Trophoblast cell (in vitro differentiated cells and primary cell): ENCODE measurements around the gene DIS3L2.
A peak's percentile ranks its signal among the peaks of the same experiment; 100 is the strongest.

Experiments used
- DNase-seq, 2 donors: peaks; one replicate each; pipeline ENCODE4 v3.0.0-alpha.2; 2016
- H2AFZ ChIP-seq: 2 replicates; pipeline ENCODE4 v1.6.1; 2013; ENCODE audit warnings: low read length, moderate library complexity, mild to moderate bottlenecking; ENCODE audit not compliant: insufficient read depth, poor library complexity
- H2AK5ac ChIP-seq: 2 replicates; pipeline ENCODE4 v1.6.1; 2013; ENCODE audit warnings: mild to moderate bottlenecking, low read length
- H2BK120ac ChIP-seq: 2 replicates; pipeline ENCODE4 v1.6.1; 2013; ENCODE audit warnings: low read length, mild to moderate bottlenecking, moderate library complexity; ENCODE audit not compliant: insufficient read depth, poor library complexity
- H2BK12ac ChIP-seq: 2 replicates; pipeline ENCODE4 v1.6.1; 2013; ENCODE audit warnings: mild to moderate bottlenecking, low read length, moderate library complexity
- H2BK5ac ChIP-seq: 2 replicates; pipeline ENCODE4 v1.6.1; 2013; ENCODE audit warnings: low read length, low read depth, moderate library complexity, mild to moderate bottlenecking; ENCODE audit not compliant: poor library complexity
- H3K14ac ChIP-seq: 2 replicates; pipeline ENCODE4 v1.6.1; 2013; ENCODE audit warnings: mild to moderate bottlenecking, low read length
- H3K18ac ChIP-seq: 2 replicates; pipeline ENCODE4 v1.6.1; 2013; ENCODE audit warnings: mild to moderate bottlenecking, low read length
- H3K23ac ChIP-seq: 2 replicates; pipeline ENCODE4 v1.6.1; 2013; ENCODE audit warnings: low read length
- H3K27ac ChIP-seq: 2 replicates; pipeline ENCODE4 v1.5.1; 2013; ENCODE audit warnings: low read depth, mild to moderate bottlenecking, inconsistent platforms, low read length, moderate library complexity
- H3K27me3 ChIP-seq: 2 replicates; pipeline ENCODE4 v1.6.1; 2013; ENCODE audit warnings: inconsistent platforms, mild to moderate bottlenecking, low read length, moderate library complexity; ENCODE audit not compliant: insufficient read depth
- H3K36me3 ChIP-seq, 2 experiments: 1 replicate in 1 of 2; 2 replicates in 1 of 2; pipeline ENCODE4 v1.6.1; 2013; ENCODE audit warnings: low read length in 2 of 2, mild to moderate bottlenecking in 2 of 2, moderate library complexity in 1 of 2; ENCODE audit not compliant: insufficient read depth in 2 of 2, control insufficient read depth in 1 of 2
- H3K4ac ChIP-seq: 2 replicates; pipeline ENCODE4 v1.6.1; 2013; ENCODE audit warnings: low read depth, mild to moderate bottlenecking, low read length, moderate library complexity
- H3K4me1 ChIP-seq, 2 experiments: 1 replicate in 1 of 2; 2 replicates in 1 of 2; pipeline ENCODE4 v1.6.1; 2013; ENCODE audit warnings: low read length in 2 of 2, mild to moderate bottlenecking in 2 of 2, moderate library complexity in 1 of 2; ENCODE audit not compliant: insufficient read depth in 2 of 2, control insufficient read depth in 1 of 2
- H3K4me2 ChIP-seq: 2 replicates; pipeline ENCODE4 v1.6.1; 2013; ENCODE audit warnings: inconsistent platforms, mild to moderate bottlenecking, low read length, moderate library complexity
- H3K4me3 ChIP-seq: 2 replicates; pipeline ENCODE4 v1.5.1; 2013; ENCODE audit warnings: mild to moderate bottlenecking, low read depth, low read length, inconsistent platforms
- H3K79me1 ChIP-seq: one replicate; pipeline ENCODE4 v1.6.1; 2013; ENCODE audit warnings: low read length
- H3K79me2 ChIP-seq: 2 replicates; pipeline ENCODE4 v1.6.1; 2013; ENCODE audit warnings: low read length, mild to moderate bottlenecking; ENCODE audit not compliant: control insufficient read depth, insufficient read depth, poor library complexity
- H3K9ac ChIP-seq: 2 replicates; pipeline ENCODE4 v1.6.1; 2013; ENCODE audit warnings: mild to moderate bottlenecking, low read length
- H3K9me3 ChIP-seq: 2 replicates; pipeline ENCODE4 v1.6.1; 2013; ENCODE audit warnings: low read depth, mild to moderate bottlenecking, control low read depth, inconsistent platforms, low read length; ENCODE audit not compliant: insufficient read depth
- H4K12ac ChIP-seq: 2 replicates; pipeline ENCODE4 v1.6.1; 2013; ENCODE audit warnings: low read depth, mild to moderate bottlenecking, low read length, moderate library complexity
- H4K8ac ChIP-seq: 2 replicates; pipeline ENCODE4 v1.6.1; 2013; ENCODE audit warnings: low read depth, mild to moderate bottlenecking, low read length, moderate library complexity
- H4K91ac ChIP-seq: one replicate; pipeline ENCODE4 v1.6.1; 2013; ENCODE audit warnings: low read depth, mild to moderate bottlenecking, low read length, moderate library complexity
- WGBS: extraction: QIAGEN DNeasy Blood & Tissue Kit; methylation state at CpG from one replicate; pipeline ENCODE4 v1.1.7; 2013; ENCODE audit warnings: missing lambda C conversion rate; ENCODE audit not compliant: insufficient read length, insufficient coverage; ENCODE audit errors: extremely low coverage; 5-methylcytosine and 5-hydroxymethylcytosine counted together

Gene DIS3L2

GRCh38 chr2:231937057-231937456, 24.5 kb upstream of the DIS3L2 start:
- no peak overlapping the region for H3K4me3 ChIP-seq
- no peak overlapping the region for H3K4ac ChIP-seq
- no peak overlapping the region for H2BK5ac ChIP-seq
- H3K23ac ChIP-seq = no peak overlapping the region
- no peak overlapping the region for H4K12ac ChIP-seq
- H2BK12ac ChIP-seq = no peak overlapping the region
- no peaks in the 10 kb centered on the region for H3K79me1 ChIP-seq
- H3K27ac ChIP-seq = no peak overlapping the region
- no peak overlapping the region for H3K4me2 ChIP-seq
- H3K18ac ChIP-seq = no peak overlapping the region
- H2AFZ ChIP-seq = no peak overlapping the region
- no peak overlapping the region for H2AK5ac ChIP-seq
- H3K9me3 ChIP-seq = no peaks in the 10 kb centered on the region
- H3K4me1 ChIP-seq = no peaks in the 10 kb centered on the region
- H3K27me3 ChIP-seq = no peaks in the 10 kb centered on the region
- no peak for DNase-seq
- no peaks in the 10 kb centered on the region for H3K79me2 ChIP-seq
- H3K14ac ChIP-seq = no peak overlapping the region
- no peak overlapping the region for H2BK120ac ChIP-seq
- H3K9ac ChIP-seq = no peak overlapping the region
- no peak overlapping the region for H4K91ac ChIP-seq
- no peak overlapping the region for H4K8ac ChIP-seq
- WGBS = no CpG with 5 or more reads among the region's 7 CpGs
- H3K36me3 ChIP-seq = no peaks in the 10 kb centered on the region

- no peak overlapping the region for H2BK120ac ChIP-seq
- no peak overlapping the region for H3K4ac ChIP-seq
- no peaks in the 10 kb centered on the region for H3K79me1 ChIP-seq
- DNase-seq = no peak
- no peak overlapping the region for H4K8ac ChIP-seq
- H3K27me3 ChIP-seq = no peaks in the 10 kb centered on the region
- H3K9me3 ChIP-seq = no peaks in the 10 kb centered on the region
- no peak overlapping the region for H3K4me3 ChIP-seq
- no peak overlapping the region for H2AK5ac ChIP-seq
- no peak overlapping the region for H3K4me2 ChIP-seq
- no peaks in the 10 kb centered on the region for H3K4me1 ChIP-seq
- H3K18ac ChIP-seq = no peak overlapping the region
- H3K27ac ChIP-seq = no peak overlapping the region
- H3K36me3 ChIP-seq = no peaks in the 10 kb centered on the region
- no peak overlapping the region for H4K12ac ChIP-seq
- H3K23ac ChIP-seq = no peak overlapping the region
- no CpG with 5 or more reads among the region's 4 CpGs for WGBS
- no peak overlapping the region for H3K14ac ChIP-seq
- H3K79me2 ChIP-seq = no peaks in the 10 kb centered on the region
- no peak overlapping the region for H3K9ac ChIP-seq
- H2BK5ac ChIP-seq = no peak overlapping the region
- H2AFZ ChIP-seq = no peak overlapping the region
- H2BK12ac ChIP-seq = no peak overlapping the region
- no peak overlapping the region for H4K91ac ChIP-seq
These were observed 22.5 kb upstream of the DIS3L2 start for GRCh38 chr2:231939022-231939421.

DNA sequence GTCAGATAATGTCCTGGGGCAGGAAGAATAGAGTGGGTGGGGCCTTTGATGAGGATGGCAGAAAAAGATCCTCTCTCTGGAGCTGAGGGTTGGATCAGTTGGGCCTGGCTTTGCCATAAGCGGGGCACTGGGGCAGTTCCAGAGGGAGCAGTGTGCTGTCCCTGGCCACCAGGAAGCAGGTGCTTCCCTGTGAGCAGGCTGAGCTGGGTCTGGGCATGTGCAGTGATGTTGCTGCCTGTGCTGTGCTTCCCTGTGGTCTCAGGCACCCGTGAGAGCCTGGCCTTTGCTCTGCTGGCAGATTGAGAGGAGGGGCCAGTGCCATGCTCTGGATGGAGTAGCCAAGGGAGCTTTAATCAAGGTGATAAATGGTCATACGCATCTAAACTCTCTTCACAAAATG, 20.7 kb upstream of the DIS3L2 start:
- H2BK120ac ChIP-seq = no peak overlapping the region
- H3K27me3 ChIP-seq = no peaks in the 10 kb centered on the region
- no peak overlapping the region for H3K18ac ChIP-seq
- no peak overlapping the region for H2BK5ac ChIP-seq
- no peak overlapping the region for H4K91ac ChIP-seq
- no peaks in the 10 kb centered on the region for H3K4me1 ChIP-seq
- no peak for DNase-seq
- no peak overlapping the region for H2AFZ ChIP-seq
- H3K4me3 ChIP-seq = peak overlapping the region; percentile 36
- H3K27ac ChIP-seq = no peak overlapping the region
- H2BK12ac ChIP-seq = no peak overlapping the region
- no peak overlapping the region for H2AK5ac ChIP-seq
- H3K23ac ChIP-seq = no peak overlapping the region
- no CpG with 5 or more reads among the region's 3 CpGs for WGBS
- no peak overlapping the region for H4K12ac ChIP-seq
- H3K9ac ChIP-seq = no peak overlapping the region
- H3K4ac ChIP-seq = no peak overlapping the region
- no peaks in the 10 kb centered on the region for H3K9me3 ChIP-seq
- H4K8ac ChIP-seq = no peak overlapping the region
- H3K79me1 ChIP-seq = no peaks in the 10 kb centered on the region
- H3K79me2 ChIP-seq = no peaks in the 10 kb centered on the region
- H3K36me3 ChIP-seq = no peaks in the 10 kb centered on the region
- no peak overlapping the region for H3K4me2 ChIP-seq
- no peak overlapping the region for H3K14ac ChIP-seq

GRCh38 chr2:231941673-231942072, 19.8 kb upstream of the DIS3L2 start:
- Histone ChIP-seq H3K9ac (peak overlapping the region; percentile 13), H2BK120ac (no peak overlapping the region), H3K4me2 (no peak overlapping the region), H3K4ac (no peak overlapping the region), H2BK12ac (no peak overlapping the region), H3K18ac (no peak overlapping the region), H3K23ac (no peak overlapping the region), H4K12ac (no peak overlapping the region), H3K4me3 (no peak overlapping the region), H3K27me3 (no peaks in the 10 kb centered on the region), H3K79me1 (no peaks in the 10 kb centered on the region), H3K36me3 (no peaks in the 10 kb centered on the region), H2BK5ac (no peak overlapping the region), H3K9me3 (peaks cover 1% of the 10 kb centered on the region), H2AK5ac (no peak overlapping the region), H4K8ac (no peak overlapping the region), H2AFZ (no peak overlapping the region), H3K14ac (no peak overlapping the region), H3K4me1 (no peaks in the 10 kb centered on the region), H4K91ac (no peak overlapping the region), H3K27ac (no peak overlapping the region), H3K79me2 (no peaks in the 10 kb centered on the region)
- no CpG with 5 or more reads among the region's 12 CpGs for WGBS
- no peak for DNase-seq
